Liver (tissue), 9 donors: ENCODE results near the gene TSPEAR. TPM values are rescaled to one million over a fixed set of nuclear protein-coding genes. Genes with fewer than 3 reads are reported as not detected.
A peak's percentile ranks its signal among the peaks of the same experiment; 100 is the strongest.

Source experiments
- DNase-seq: peaks from one replicate; pipeline ENCODE4 v3.0.0-alpha.2; 2017; ENCODE audit warnings: low spot score
- H3K27ac ChIP-seq, 2 donors: one replicate each; pipeline ENCODE4 v1.7.0; 2013; ENCODE audit warnings: inconsistent platforms in 2 of 2, low read length in 2 of 2, control low read depth in 1 of 2, low read depth in 1 of 2, mild to moderate bottlenecking in 1 of 2
- H3K27me3 ChIP-seq, 4 donors: one replicate each; pipeline versions ENCODE4 v1.6.1 to v1.7.0; 2013; ENCODE audit warnings: low read length in 3 of 4, inconsistent platforms in 1 of 4, mild to moderate bottlenecking in 1 of 4, moderate library complexity in 1 of 4; ENCODE audit not compliant: control insufficient read depth in 4 of 4, insufficient read depth in 4 of 4
- H3K36me3 ChIP-seq, 4 donors: one replicate each; pipeline versions ENCODE4 v1.6.1 to v1.7.0; 2013; ENCODE audit warnings: low read length in 3 of 4, mild to moderate bottlenecking in 3 of 4, low read depth in 1 of 4, moderate library complexity in 1 of 4; ENCODE audit not compliant: control insufficient read depth in 4 of 4, insufficient read depth in 3 of 4
- H3K4me1 ChIP-seq, 4 donors: one replicate each; pipeline versions ENCODE4 v1.6.1 to v1.7.0; 2013; ENCODE audit warnings: low read length in 3 of 4, mild to moderate bottlenecking in 3 of 4, moderate library complexity in 1 of 4; ENCODE audit not compliant: control insufficient read depth in 4 of 4, insufficient read depth in 4 of 4
- H3K4me3 ChIP-seq, 3 donors: one replicate each; pipeline versions ENCODE4 v1.6.1 to v1.7.0; 2013; ENCODE audit warnings: low read length in 3 of 3, control low read depth in 1 of 3, low read depth in 1 of 3, mild to moderate bottlenecking in 1 of 3
- H3K9ac ChIP-seq, 2 donors: one replicate each; pipeline ENCODE4 v1.7.0; 2013; ENCODE audit warnings: low read length in 2 of 2, mild to moderate bottlenecking in 2 of 2, moderate library complexity in 2 of 2, control low read depth in 1 of 2, low read depth in 1 of 2
- H3K9me3 ChIP-seq, 4 donors: one replicate each; pipeline versions ENCODE4 v1.6.1 to v1.7.0; 2013; ENCODE audit warnings: low read length in 3 of 4; ENCODE audit not compliant: control insufficient read depth in 4 of 4
- ATF3 ChIP-seq: IDR thresholded peaks from 2 replicates; pipeline ENCODE4 v1.6.1; 2016; ENCODE audit warnings: antibody characterized with exemption
- CTCF ChIP-seq: fragments of 150-350 bp; IDR thresholded peaks from 2 replicates; pipeline ENCODE4 v1.5.1; 2017; ENCODE audit warnings: improper control_type of control experiment, low read depth, low read length; ENCODE audit not compliant: missing input control
- EGR1 ChIP-seq, 2 donors: IDR thresholded peaks; 2 replicates each; pipeline ENCODE4 v1.6.1; 2016 to 2018; ENCODE audit warnings: antibody characterized with exemption in 2 of 2, low read depth in 2 of 2
- FOXA1 ChIP-seq: IDR thresholded peaks from 2 replicates; pipeline ENCODE4 v1.6.1; 2016; ENCODE audit warnings: antibody characterized with exemption
- FOXA2 ChIP-seq: IDR thresholded peaks from 2 replicates; pipeline ENCODE4 v1.6.1; 2016; ENCODE audit warnings: antibody characterized with exemption
- GABPA ChIP-seq, 2 donors: IDR thresholded peaks in 1 of 2; conservative IDR thresholded peaks in 1 of 2; 2 replicates each; pipeline ENCODE4 v1.6.1; 2016; ENCODE audit warnings: antibody characterized with exemption in 2 of 2, mild to moderate bottlenecking in 1 of 2, moderate library complexity in 1 of 2
- HNF4A ChIP-seq, 2 donors: conservative IDR thresholded peaks; 2 replicates each; pipeline ENCODE4 v1.6.1; 2016; ENCODE audit warnings: antibody characterized with exemption in 2 of 2, mild to moderate bottlenecking in 2 of 2
- HNF4G ChIP-seq: IDR thresholded peaks from 2 replicates; pipeline ENCODE4 v1.6.1; 2016; ENCODE audit warnings: antibody characterized with exemption
- JUND ChIP-seq, 2 donors: IDR thresholded peaks; 2 replicates each; pipeline ENCODE4 v1.6.1; 2016; ENCODE audit warnings: antibody characterized with exemption in 2 of 2
- MAX ChIP-seq: IDR thresholded peaks from 2 replicates; pipeline ENCODE4 v1.6.1; 2016; ENCODE audit warnings: antibody characterized with exemption
- NR2F2 ChIP-seq: IDR thresholded peaks from 2 replicates; pipeline ENCODE4 v1.6.1; 2016; ENCODE audit warnings: antibody characterized with exemption
- RAD21 ChIP-seq, 2 donors: IDR thresholded peaks; 2 replicates each; pipeline ENCODE4 v1.6.1; 2016; ENCODE audit warnings: antibody characterized with exemption in 2 of 2, mild to moderate bottlenecking in 2 of 2
- REST ChIP-seq: IDR thresholded peaks from 2 replicates; pipeline ENCODE4 v1.6.1; 2016; ENCODE audit warnings: antibody characterized with exemption, mild to moderate bottlenecking
- RXRA ChIP-seq, 2 donors: IDR thresholded peaks; 2 replicates each; pipeline ENCODE4 v1.6.1; 2017 to 2018; ENCODE audit warnings: antibody characterized with exemption in 2 of 2, mild to moderate bottlenecking in 1 of 2
- SP1 ChIP-seq: IDR thresholded peaks from 2 replicates; pipeline ENCODE4 v1.6.1; 2018; ENCODE audit warnings: antibody characterized with exemption, mild to moderate bottlenecking
- TAF1 ChIP-seq: conservative IDR thresholded peaks from 2 replicates; pipeline ENCODE4 v1.6.1; 2016; ENCODE audit warnings: antibody characterized with exemption, mild to moderate bottlenecking
- YY1 ChIP-seq: IDR thresholded peaks from 2 replicates; pipeline ENCODE4 v1.6.1; 2016; ENCODE audit warnings: antibody characterized with exemption, mild to moderate bottlenecking
- ZBTB33 ChIP-seq: IDR thresholded peaks from 2 replicates; pipeline ENCODE4 v1.6.1; 2016; ENCODE audit warnings: antibody characterized with exemption
- WGBS: extraction: QIAGEN DNeasy Blood & Tissue Kit; methylation state at CpG from one replicate; pipeline ENCODE4 v1.1.7; 2013; 5-methylcytosine and 5-hydroxymethylcytosine counted together
- polyA plus RNA-seq, 2 donors: library from polyadenylated mRNA; stranded (reverse) in 1 of 2; unstranded in 1 of 2; fragments of 200-250 nt in 1 of 2; fragments of >200 nt in 1 of 2; fragmentation: Nextera tagmentation in 1 of 2; extraction: Ambion mirVana in 1 of 2; gene quantifications; one replicate each; pipeline versions ENCODE4 v1.2.1 to v1.2.3, GENCODE V29; 2013 to 2015
- total RNA-seq, 2 donors: library from RNA; depleted of rRNA; stranded (reverse); fragments of >200 nt; gene quantifications; one replicate each; pipeline ENCODE4 v1.2.3, GENCODE V29; 2014
- donor health status: healthy.
- donor health status: healthy.
- donor health status: healthy.
- donor health status: healthy.
- donor health status: healthy.

TSPEAR gene
- total and polyA plus RNA-seq, 4 donors: under 0.01 to 0.14 (median 0.01) TPM; not detected in 1

DNA sequence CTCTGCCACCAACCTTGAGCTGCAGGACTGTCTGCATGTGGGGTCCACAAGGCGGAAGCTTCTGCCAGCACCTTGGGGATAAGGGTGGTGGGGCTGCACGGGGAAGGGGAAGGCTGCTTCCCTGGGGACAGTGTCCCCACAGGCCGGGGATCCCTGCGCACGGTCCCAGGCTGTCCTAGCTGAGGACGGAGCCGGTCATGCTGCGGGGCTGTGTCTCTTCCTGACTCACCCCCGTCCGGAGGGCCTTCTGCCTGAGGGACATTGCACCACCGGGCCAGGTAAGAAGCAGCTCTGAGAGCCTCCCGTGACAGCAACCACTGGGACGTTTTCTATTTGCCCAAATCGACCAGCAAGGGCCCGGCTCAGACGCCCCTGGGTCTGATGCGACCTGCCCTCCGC is 201.3 kb downstream of the TSPEAR start:
- no peaks in the 10 kb centered on the region for H3K27me3 ChIP-seq
- H3K9ac ChIP-seq: no peak overlapping the region
- TF ChIP-seq FOXA2 (no peak), SP1 (no peak)
- H3K4me3 ChIP-seq: no peak overlapping the region
- no peaks in the 10 kb centered on the region for H3K36me3 ChIP-seq
- peaks cover 0 to 26% (median 15%) of the 10 kb centered on the region in 4 donors for H3K4me1 ChIP-seq
- 48% methylated on average over 18 of the region's 18 CpGs for WGBS
- DNase-seq: no peak
- no peaks in the 10 kb centered on the region for H3K9me3 ChIP-seq
- no peak overlapping the region for H3K27ac ChIP-seq

GRCh38 chr21:44509539-44509938 is 201.8 kb downstream of the TSPEAR start:
- DNase-seq: no peak

More at GRCh38 chr21:44509539-44509938, 201.8 kb downstream of the TSPEAR start:
- no peaks in the 10 kb centered on the region for H3K9me3 ChIP-seq
- no peaks in the 10 kb centered on the region for H3K36me3 ChIP-seq
- 44% methylated on average over 12 of the region's 12 CpGs for WGBS
- H3K9ac ChIP-seq: no peak overlapping the region
- no peak overlapping the region for H3K4me3 ChIP-seq
- no peak overlapping the region for H3K27ac ChIP-seq
- no peaks in the 10 kb centered on the region for H3K27me3 ChIP-seq
- H3K4me1 ChIP-seq: peaks cover 0 to 26% (median 15%) of the 10 kb centered on the region in 4 donors
- TF ChIP-seq HNF4A (conservative IDR thresholded peaks at IDR 0.05) (peak in 1 of 2 donors; percentile 5), REST (no peak), FOXA1 (no peak), CTCF (peak; percentile 43), GABPA (IDR thresholded peaks at IDR 0.05 in 1 of 2, conservative IDR thresholded peaks at IDR 0.05 in 1 of 2) (no peak), ATF3 (no peak), MAX (no peak), EGR1 (IDR thresholded peaks at IDR 0.05; ENCODE audit: low read depth in 2 of 2) (no peak), YY1 (no peak), HNF4G (no peak), RAD21 (IDR thresholded peaks at IDR 0.05) (peak; percentile 33 to 58), JUND (IDR thresholded peaks at IDR 0.05) (no peak), TAF1 (no peak), ZBTB33 (no peak), NR2F2 (no peak), RXRA (IDR thresholded peaks at IDR 0.05) (no peak)
